Measurements from ENCODE around the gene OR6S1.
A peak's percentile ranks its signal among the peaks of the same experiment; 100 is the strongest.
"Not testable (repeated sequence)": the region's sequence is repeated elsewhere in the genome, so short reads cannot be mapped to it uniquely, and the experiment has no call there.

OR6S1 gene

GRCh38 chr14:20610002-20610765, 31.3 kb downstream of the OR6S1 start:
- DNase-seq: peak; percentile 63 to 75 (median 72)

GRCh38 chr14:20609215-20610001, 32.1 kb downstream of the OR6S1 start:
- DNase-seq: peak; percentile 82 to 95 (median 90)

- no peak for DNase-seq
Measured at GRCh38 chr14:20608383-20609110, 32.9 kb downstream of the OR6S1 start.

GRCh38 chr14:20607617-20608016, 33.9 kb downstream of the OR6S1 start:
- DNase-seq: no peak

DNA sequence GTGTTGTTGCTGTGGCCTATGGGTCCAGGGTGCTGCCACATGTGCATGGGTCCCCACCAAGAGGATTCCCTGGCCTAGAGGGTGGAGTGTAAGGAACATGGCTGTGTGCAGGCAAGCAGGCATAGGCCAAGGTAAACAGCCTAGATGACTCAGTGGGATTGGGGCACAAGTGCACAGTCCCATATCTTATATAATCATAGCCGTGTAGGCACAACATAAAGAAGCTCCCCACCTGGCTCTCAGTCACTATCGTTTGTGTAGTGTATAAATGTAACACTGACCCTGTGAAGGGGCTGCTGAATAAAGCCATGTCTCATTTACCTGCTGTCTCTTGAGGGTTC, 34.6 kb downstream of the OR6S1 start:
- no peak for DNase-seq

- DNase-seq: peak; percentile 52 to 81 (median 70)
Measured at GRCh38 chr14:20606190-20606901, 35.1 kb downstream of the OR6S1 start.

- no peak for DNase-seq
Measured at GRCh38 chr14:20603813-20604690, 37.4 kb downstream of the OR6S1 start.

GRCh38 chr14:20602583-20602982, 38.9 kb downstream of the OR6S1 start:
- no peak for DNase-seq

DNA sequence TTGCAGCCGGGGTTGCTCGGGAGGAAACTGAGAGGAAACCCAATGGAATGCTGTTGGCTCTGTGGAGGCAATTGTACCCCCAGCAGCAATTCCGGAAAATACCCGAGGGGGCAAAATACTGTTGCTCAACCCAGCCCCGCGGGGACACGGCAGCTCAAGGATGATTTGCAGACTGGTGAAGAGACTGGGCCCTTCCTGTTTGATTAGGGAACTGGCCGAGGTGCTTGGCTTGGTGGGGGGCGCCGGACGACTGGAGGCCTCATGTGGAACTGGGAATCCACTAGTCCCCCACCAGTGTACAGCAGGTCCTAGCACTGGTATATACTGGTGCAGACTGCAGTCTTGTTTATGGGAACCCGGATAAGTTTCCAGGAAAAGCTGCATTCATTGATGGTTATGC, 40.0 kb downstream of the OR6S1 start:
- DNase-seq: no peak

- DNase-seq: peak in 2 of 4 experiments; percentile 26 to 45
Measured at GRCh38 chr14:20597108-20597507, 44.4 kb downstream of the OR6S1 start.

- not testable (repeated sequence) for DNase-seq
Measured at GRCh38 chr14:20595726-20596125, 45.8 kb downstream of the OR6S1 start.

DNA sequence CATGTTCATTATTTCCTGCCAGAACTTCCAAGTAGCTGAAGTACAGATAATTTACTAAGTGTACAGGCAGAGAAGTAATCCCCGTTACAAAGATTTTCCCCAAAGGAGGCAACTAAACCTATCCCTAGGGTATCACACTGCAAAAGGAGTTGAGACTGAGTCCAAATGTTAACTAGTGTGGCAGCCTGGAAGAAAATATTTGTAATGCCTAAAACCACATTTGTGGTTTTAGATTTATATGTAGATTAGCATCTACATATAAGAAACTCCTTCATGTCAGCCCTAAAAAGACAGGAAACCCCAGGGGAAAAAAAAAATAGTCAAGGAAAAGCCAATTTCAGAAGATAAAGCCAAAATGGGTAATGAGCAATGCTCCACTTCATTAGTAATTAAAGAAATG, 48.9 kb downstream of the OR6S1 start:
- DNase-seq: no peak

DNA sequence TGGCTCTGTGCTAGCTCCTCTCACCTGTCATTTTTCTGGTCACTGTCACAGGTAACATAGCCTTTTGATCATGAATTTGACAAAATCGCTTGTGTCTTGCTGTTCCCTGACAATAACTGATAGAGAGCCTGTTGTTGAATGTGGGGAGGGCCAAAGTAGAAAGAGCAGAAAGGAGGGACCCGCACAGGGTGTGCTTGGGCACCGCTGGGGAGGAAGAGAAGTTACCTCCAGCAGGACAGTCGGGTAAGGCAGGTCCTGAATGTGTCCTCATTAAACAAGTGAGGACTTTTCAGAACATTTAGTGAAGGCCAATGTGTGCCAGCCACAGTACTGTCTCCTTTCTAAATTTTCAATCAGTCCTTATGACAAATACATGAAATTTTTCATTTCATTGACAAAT, 50.3 kb downstream of the OR6S1 start, which contains the start of gene RNASE12:
Gene RNASE12 (minus strand): TSS at position 142 of the 400 bp plus-strand sequence. CDS start 653 bp downstream, outside the sequence.
- no peak for DNase-seq

Measured in suppressor macrophage (primary cell).